Coronary artery (tissue), 2 donors: ENCODE data around the gene GDPGP1.

Experiments
- DNase-seq: peaks from one replicate; pipeline ENCODE4 v3.0.0-alpha.2; 2017; ENCODE audit warnings: low spot score
- H3K27ac ChIP-seq, 2 donors: fragments of 200-600 bp; sonication (generic); one replicate each; pipeline ENCODE4 v1.5.1; 2016 to 2019
- H3K4me3 ChIP-seq: fragments of 200-600 bp; sonication (generic); 2 replicates; pipeline ENCODE4 v1.5.1; 2016; ENCODE audit warnings: mild to moderate bottlenecking, moderate library complexity
- CTCF ChIP-seq: fragments of 200-600 bp; sonication (generic); IDR thresholded peaks from one replicate; pipeline ENCODE4 v1.5.1; 2019; ENCODE audit warnings: antibody characterized with exemption

The GDPGP1 gene

GRCh38 chr15:90201130-90201943 lies 32.7 kb upstream of the GDPGP1 start, which contains the start of gene SEMA4B:
SEMA4B (plus strand) TSS chr15:90201330; CDS start chr15:90201579, 249 bp downstream.
- peak within 1 kb of the TSS; percentile 67 to 83 for H3K27ac ChIP-seq
- H3K4me3 ChIP-seq = peak within 1 kb of the TSS; percentile 98
- TF ChIP-seq CTCF = no peak
- DNase-seq = no peak

GRCh38 chr15:90201944-90202375 lies 32.0 kb upstream of the GDPGP1 start:
- no peak for DNase-seq
- no peak for TF ChIP-seq CTCF
- Histone ChIP-seq H3K27ac (no peak overlapping the region), H3K4me3 (peak overlapping the region; percentile 98)

- DNase-seq = no peak
- Histone ChIP-seq H3K4me3 (peak overlapping the region; percentile 98), H3K27ac (no peak overlapping the region)
- TF ChIP-seq CTCF = no peak
Measured at GRCh38 chr15:90202929-90203328, 31.1 kb upstream of the GDPGP1 start.

GRCh38 chr15:90203473-90203872 lies 30.5 kb upstream of the GDPGP1 start:
- peak overlapping the region; percentile 25 for H3K4me3 ChIP-seq
- H3K27ac ChIP-seq = no peak overlapping the region
- no peak for DNase-seq
- no peak for TF ChIP-seq CTCF

- Histone ChIP-seq H3K27ac (no peak overlapping the region), H3K4me3 (peak overlapping the region; percentile 25)
- DNase-seq = no peak
- no peak for TF ChIP-seq CTCF
Measured at GRCh38 chr15:90203922-90204321, 30.1 kb upstream of the GDPGP1 start.

- no peak for TF ChIP-seq CTCF
- DNase-seq = no peak
- H3K4me3 ChIP-seq = no peak overlapping the region
- no peak overlapping the region for H3K27ac ChIP-seq
Measured at GRCh38 chr15:90205050-90205848, 28.8 kb upstream of the GDPGP1 start.
